Endothelial cell of umbilical vein (primary cell): ENCODE results near the gene RAB18. TPM values are rescaled to one million over a fixed set of nuclear protein-coding genes. Genes with fewer than 3 reads are reported as not detected.

Experiments
- BruUV-seq: library from RNA; stranded (reverse); fragments of 400-500 nt; replicated peaks from 2 replicates; lab custom pipeline; 2021; lab: Mats Ljungman, UMichigan
- CTCF ChIA-PET: fragments of 300-600, 350-600 bp; sonication (Branson Sonifier 250); formaldehyde crosslinking; loops from one replicate; lab custom pipeline; 2021; ENCODE audit warnings: antibody characterized with exemption, inconsistent platforms; lab: Charles Lee
- POLR2A ChIA-PET: fragments of 300-600, 350-600 bp; sonication (Branson Sonifier 250); formaldehyde crosslinking; loops from one replicate; lab custom pipeline; 2021; ENCODE audit warnings: antibody characterized with exemption, inconsistent platforms; lab: Charles Lee
- DNase-seq: peaks from one replicate; pipeline ENCODE4 v3.0.0-alpha.2; 2011; ENCODE audit warnings: low read depth, low spot score
- FAIRE-seq: peaks from 2 replicates; lab custom pipeline; 2011; peaks lifted over from hg19 to GRCh38; lab: Jason Lieb, UNC
- H2AFZ ChIP-seq: 2 replicates; pipeline ENCODE4 v1.6.0; 2012; ENCODE audit warnings: low read depth, low read length, control low read depth, inconsistent platforms
- H3K27ac ChIP-seq: 2 replicates; pipeline ENCODE4 v1.5.1; 2011; ENCODE audit warnings: low read depth, mild to moderate bottlenecking, control low read depth, low read length, moderate library complexity; ENCODE audit not compliant: insufficient read depth
- H3K27me3 ChIP-seq, 2 experiments: 2 replicates each; pipeline versions ENCODE4 v1.6.0 to v1.6.1; 2011; ENCODE audit warnings: low read length in 2 of 2, mixed read lengths in 1 of 2; ENCODE audit not compliant: control insufficient read depth in 2 of 2, insufficient read depth in 2 of 2
- H3K36me3 ChIP-seq, 2 experiments: 2 replicates in 1 of 2; 3 replicates in 1 of 2; pipeline ENCODE4 v1.5.1; 2011; ENCODE audit warnings: low read length in 2 of 2, mild to moderate bottlenecking in 1 of 2, moderate library complexity in 1 of 2; ENCODE audit not compliant: control insufficient read depth in 2 of 2, insufficient read depth in 2 of 2; ENCODE audit errors: extremely low read depth in 1 of 2
- H3K4me1 ChIP-seq: 3 replicates; pipeline ENCODE4 v1.5.1; 2011; ENCODE audit warnings: mild to moderate bottlenecking, low read length; ENCODE audit not compliant: control insufficient read depth, insufficient read depth; ENCODE audit errors: extremely low read depth
- H3K4me2 ChIP-seq: 2 replicates; pipeline ENCODE4 v1.6.1; 2011; ENCODE audit warnings: low read length, control low read depth, mixed read lengths; ENCODE audit not compliant: insufficient read depth
- H3K4me3 ChIP-seq, 3 experiments: fragments of 200-600 bp in 1 of 3; sonication (generic), shearing (Covaris generic) in 1 of 3; replicated peaks in 1 of 3; 2 replicates each; pipeline ENCODE4 v1.5.1; 2011 to 2016; ENCODE audit warnings: control low read depth in 3 of 3, low read length in 3 of 3, mild to moderate bottlenecking in 2 of 3, inconsistent platforms in 1 of 3, low read depth in 1 of 3, moderate library complexity in 1 of 3; ENCODE audit not compliant: insufficient read depth in 1 of 3
- H3K79me2 ChIP-seq: 2 replicates; pipeline ENCODE4 v1.6.0; 2012; ENCODE audit warnings: low read length, inconsistent platforms; ENCODE audit not compliant: control insufficient read depth, insufficient read depth
- H3K9ac ChIP-seq: replicated peaks from 2 replicates; pipeline ENCODE3; 2011; ENCODE audit warnings: low read length, control low read depth; ENCODE audit not compliant: insufficient read depth; ENCODE audit errors: extremely low read depth
- H3K9me1 ChIP-seq: replicated peaks from 3 replicates; pipeline ENCODE4 v1.6.0; 2011; ENCODE audit warnings: mild to moderate bottlenecking, low read length; ENCODE audit not compliant: control insufficient read depth, insufficient read depth; ENCODE audit errors: extremely low read depth
- H3K9me3 ChIP-seq: replicated peaks from 2 replicates; pipeline ENCODE4 v1.5.1; 2012; ENCODE audit warnings: low read length, inconsistent platforms; ENCODE audit not compliant: control insufficient read depth, insufficient read depth
- H4K20me1 ChIP-seq: replicated peaks from 2 replicates; pipeline ENCODE3; 2011; ENCODE audit warnings: mild to moderate bottlenecking, low read length; ENCODE audit not compliant: control insufficient read depth, insufficient read depth; ENCODE audit errors: extremely low read depth
- EZH2 ChIP-seq: IDR thresholded peaks from 2 replicates; pipeline ENCODE4 v1.6.1; 2012; ENCODE audit warnings: borderline replicate concordance, low read depth, mild to moderate bottlenecking, moderate library complexity, low read length, inconsistent platforms; ENCODE audit not compliant: severe bottlenecking
- FOS ChIP-seq: IDR thresholded peaks from 2 replicates; pipeline ENCODE4 v1.6.1; 2011; ENCODE audit warnings: mild to moderate bottlenecking, low read length, moderate library complexity, borderline replicate concordance; ENCODE audit not compliant: insufficient read depth
- GATA2 ChIP-seq: IDR thresholded peaks from 2 replicates; pipeline ENCODE4 v1.7.0; 2011; ENCODE audit warnings: low read depth, mild to moderate bottlenecking, moderate library complexity, mixed read lengths, low read length; ENCODE audit not compliant: insufficient read length, insufficient read depth
- JUN ChIP-seq: IDR thresholded peaks from 2 replicates; pipeline ENCODE4 v1.6.1; 2011; ENCODE audit warnings: borderline replicate concordance, low read depth; ENCODE audit not compliant: insufficient read length, insufficient read depth
- MAX ChIP-seq: IDR thresholded peaks from 2 replicates; pipeline ENCODE4 v1.6.1; 2011; ENCODE audit not compliant: insufficient read depth, insufficient read length
- MYC ChIP-seq: IDR thresholded peaks from one replicate; pipeline ENCODE4 v1.6.1; 2011; ENCODE audit warnings: mild to moderate bottlenecking, low read depth, low read length
- POLR2A ChIP-seq: IDR thresholded peaks from 2 replicates; pipeline ENCODE4 v1.6.1; 2012; ENCODE audit warnings: low read depth, mild to moderate bottlenecking, control low read depth, low read length
- POLR2AphosphoS5 ChIP-seq: IDR thresholded peaks from 2 replicates; pipeline ENCODE4 v1.6.1; 2012; ENCODE audit warnings: low read depth, mild to moderate bottlenecking, control low read depth, low read length, moderate library complexity; ENCODE audit not compliant: insufficient read depth
- dilution Hi-C: fragments of 300-500 bp; cut with MboI; formaldehyde crosslinking; loops from one replicate; pipeline ENCODE4 v1.15.0; 2019; ENCODE audit warnings: low sequenced_read_pairs; ENCODE audit not compliant: extremely low pct_ligation_motif_present
- intact Hi-C: fragments of 100-400 bp; cut with micrococcal nuclease; formaldehyde crosslinking; loops from one replicate; pipeline ENCODE4 v1.10.0; 2022
- polyA plus RNA-seq, 4 experiments: library from polyadenylated mRNA; depleted of rRNA in 3 of 4; stranded (reverse) in 3 of 4; unstranded in 1 of 4; fragments of >200 nt; gene quantifications; 2 replicates each; pipeline versions ENCODE4 v1.2.1 to v1.2.3, GENCODE V29; 2011 to 2012; ENCODE audit warnings: missing spikeins in 1 of 4
- total RNA-seq: library from RNA; stranded (reverse); gene quantifications from 2 replicates; pipeline ENCODE4 v1.2.3, GENCODE V29; 2021
- TF ChIP-seq, protein P1 (sequence below), 2 donors: IDR thresholded peaks; 1 replicate in 1 of 2; 2 replicates in 1 of 2; pipeline ENCODE4 v1.5.1; 2011; ENCODE audit warnings: low read length in 2 of 2, mild to moderate bottlenecking in 2 of 2, moderate library complexity in 2 of 2, control low read depth in 1 of 2, inconsistent platforms in 1 of 2, low read depth in 1 of 2; ENCODE audit not compliant: insufficient read depth in 1 of 2; ENCODE audit errors: extremely low read depth in 1 of 2

RAB18 gene
- total and polyA plus RNA-seq, 2 donors (not counting 3 experiments of a cell fraction or from before 2014, with no cell fraction given), result 20.4 to 108 TPM

DNA sequence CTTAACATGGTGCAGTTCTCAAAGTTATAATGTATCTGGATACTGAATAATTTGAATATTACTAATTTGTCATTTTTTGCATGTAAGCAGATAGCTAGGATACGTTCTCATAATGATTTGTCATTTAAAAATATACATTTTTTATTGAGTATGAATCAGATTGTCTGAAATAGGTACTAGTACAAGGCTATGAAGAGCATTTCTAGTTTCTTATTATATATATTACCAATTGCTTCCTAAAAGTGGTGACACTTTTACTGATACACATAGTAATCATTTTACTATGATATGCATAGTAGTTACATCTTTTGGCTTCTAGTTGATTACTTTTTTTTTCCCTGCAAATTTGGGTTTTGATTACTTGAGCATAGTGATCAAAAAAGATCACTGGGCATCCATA lies 26.4 kb downstream of the RAB18 start:
- intact Hi-C loops (no loop called here), dilution Hi-C loops (no loop called here)
- no peaks in the 10 kb centered on the region for H4K20me1 ChIP-seq
- peaks cover 55% of the 10 kb centered on the region for H3K79me2 ChIP-seq
- H3K4me1 ChIP-seq, result no peaks in the 10 kb centered on the region
- no peaks in the 10 kb centered on the region for H3K9me3 ChIP-seq
- H3K9ac ChIP-seq, result no peak overlapping the region
- no peak overlapping the region for H3K4me2 ChIP-seq
- TF ChIP-seq JUN (no peak), POLR2AphosphoS5 (no peak), MAX (no peak), FOS (no peak), POLR2A (no peak), GATA2 (no peak), MYC (no peak), EZH2 (no peak)
- TF ChIP-seq, protein P1, sequence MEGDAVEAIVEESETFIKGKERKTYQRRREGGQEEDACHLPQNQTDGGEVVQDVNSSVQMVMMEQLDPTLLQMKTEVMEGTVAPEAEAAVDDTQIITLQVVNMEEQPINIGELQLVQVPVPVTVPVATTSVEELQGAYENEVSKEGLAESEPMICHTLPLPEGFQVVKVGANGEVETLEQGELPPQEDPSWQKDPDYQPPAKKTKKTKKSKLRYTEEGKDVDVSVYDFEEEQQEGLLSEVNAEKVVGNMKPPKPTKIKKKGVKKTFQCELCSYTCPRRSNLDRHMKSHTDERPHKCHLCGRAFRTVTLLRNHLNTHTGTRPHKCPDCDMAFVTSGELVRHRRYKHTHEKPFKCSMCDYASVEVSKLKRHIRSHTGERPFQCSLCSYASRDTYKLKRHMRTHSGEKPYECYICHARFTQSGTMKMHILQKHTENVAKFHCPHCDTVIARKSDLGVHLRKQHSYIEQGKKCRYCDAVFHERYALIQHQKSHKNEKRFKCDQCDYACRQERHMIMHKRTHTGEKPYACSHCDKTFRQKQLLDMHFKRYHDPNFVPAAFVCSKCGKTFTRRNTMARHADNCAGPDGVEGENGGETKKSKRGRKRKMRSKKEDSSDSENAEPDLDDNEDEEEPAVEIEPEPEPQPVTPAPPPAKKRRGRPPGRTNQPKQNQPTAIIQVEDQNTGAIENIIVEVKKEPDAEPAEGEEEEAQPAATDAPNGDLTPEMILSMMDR (IDR thresholded peaks at IDR 0.05; ENCODE audit: extremely low read depth in 1 of 2, insufficient read depth in 1 of 2, low read depth in 1 of 2, low read length in 2 of 2), result no peak
- CTCF ChIA-PET, result no interaction called here
- H3K27me3 ChIP-seq, result no peaks in the 10 kb centered on the region
- H2AFZ ChIP-seq, result no peak overlapping the region
- no peak for DNase-seq
- no peak overlapping the region for H3K27ac ChIP-seq
- FAIRE-seq, result no peak
- no TSS peak for BruUV-seq
- H3K36me3 ChIP-seq, result peaks cover 1 to 8% of the 10 kb centered on the region in 2 experiments
- no peak overlapping the region for H3K4me3 ChIP-seq
- POLR2A ChIA-PET, result interaction anchor here (1.9 kb wide), 1 partner anchor 27 kb away, joined by 8 read pairs; the partner anchor contains the start of gene RAB18
- H3K9me1 ChIP-seq, result no peaks in the 10 kb centered on the region
